HG03520 (cell line): ENCODE results near the gene SLK.

Experiments used
- ATAC-seq: cut with Tn5 transposase; IDR thresholded peaks from one replicate; pipeline ENCODE4 v1.9.1; 2021; ENCODE audit warnings: mild to moderate bottlenecking, moderate library complexity; ENCODE audit not compliant: unreplicated experiment

SLK gene

DNA sequence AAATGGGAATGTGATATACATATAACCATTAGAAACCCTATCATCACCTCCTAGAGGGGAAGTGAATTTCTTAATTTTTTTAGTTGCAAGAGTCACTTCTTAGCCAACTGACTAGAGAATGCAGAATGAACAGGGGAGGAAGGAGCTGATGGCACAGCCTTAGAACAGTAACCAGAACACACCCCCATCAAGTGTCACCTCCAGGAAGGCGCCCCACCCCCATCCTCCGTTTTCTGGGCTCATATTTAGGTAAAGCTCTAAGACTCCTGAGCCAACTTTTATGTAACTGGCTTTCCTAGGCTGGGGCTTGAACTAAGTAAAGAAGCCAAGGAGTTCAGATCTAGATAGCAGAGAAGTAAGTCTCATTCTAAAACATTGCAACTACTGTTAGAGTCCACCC lies 64.7 kb downstream of the SLK start:
- ATAC-seq: no peak

DNA sequence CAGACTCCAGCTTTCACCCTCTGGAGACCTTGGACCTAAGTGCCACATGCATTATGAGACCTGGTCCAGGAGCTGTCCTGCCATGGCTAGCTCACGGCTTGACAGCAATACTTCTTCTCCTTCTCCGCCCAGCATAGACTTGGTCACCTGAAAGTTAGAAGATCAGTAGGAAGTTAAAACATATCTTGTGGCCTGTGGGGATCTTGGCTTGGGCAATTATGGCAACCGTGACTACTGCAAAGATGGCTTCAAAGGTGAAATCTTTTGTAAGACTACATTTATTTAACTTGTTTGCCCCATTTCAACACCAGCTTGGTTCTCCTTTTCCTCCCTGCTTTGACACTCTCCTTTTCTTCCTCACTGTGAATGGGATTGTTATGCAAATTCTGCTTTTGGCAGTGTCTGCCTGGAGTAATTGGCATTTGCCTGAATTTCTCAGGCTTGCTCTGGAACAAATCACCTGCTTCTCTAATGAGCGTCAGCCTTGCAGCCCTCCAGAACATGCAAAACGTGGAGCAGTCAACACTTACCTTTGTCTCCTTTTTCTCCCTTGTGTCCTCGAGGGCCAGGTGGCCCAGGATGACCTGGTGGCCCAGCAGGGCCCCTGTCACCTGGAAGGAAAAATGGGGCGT lies 65.3 kb downstream of the SLK start:
- no peak for ATAC-seq

DNA sequence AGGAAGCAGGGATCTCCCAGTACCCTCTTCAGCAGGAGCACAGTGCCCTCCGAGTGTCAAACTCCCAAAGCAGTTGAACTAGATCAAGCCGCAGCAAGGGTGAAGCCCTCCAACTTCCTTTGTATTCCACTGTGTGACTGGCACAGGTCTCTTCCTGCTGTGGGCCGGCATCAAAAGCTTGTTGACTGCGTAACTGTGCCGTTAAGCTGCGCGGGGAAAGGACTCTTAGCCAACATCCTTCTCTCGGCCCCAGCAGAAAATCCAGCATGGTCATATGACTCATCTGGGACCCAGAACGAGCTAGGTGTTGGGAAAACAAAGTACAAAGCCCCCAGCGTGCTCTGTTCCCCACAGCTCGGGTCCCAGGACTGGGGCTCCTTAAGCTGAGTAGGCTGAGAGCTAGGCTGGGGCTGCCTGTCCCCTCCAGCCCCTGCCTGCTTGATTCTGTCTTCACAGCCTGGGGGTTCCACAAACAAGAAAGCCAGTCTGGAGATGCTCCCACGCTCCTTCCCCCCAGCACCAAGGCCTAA lies 66.5 kb downstream of the SLK start:
- no peak for ATAC-seq

DNA sequence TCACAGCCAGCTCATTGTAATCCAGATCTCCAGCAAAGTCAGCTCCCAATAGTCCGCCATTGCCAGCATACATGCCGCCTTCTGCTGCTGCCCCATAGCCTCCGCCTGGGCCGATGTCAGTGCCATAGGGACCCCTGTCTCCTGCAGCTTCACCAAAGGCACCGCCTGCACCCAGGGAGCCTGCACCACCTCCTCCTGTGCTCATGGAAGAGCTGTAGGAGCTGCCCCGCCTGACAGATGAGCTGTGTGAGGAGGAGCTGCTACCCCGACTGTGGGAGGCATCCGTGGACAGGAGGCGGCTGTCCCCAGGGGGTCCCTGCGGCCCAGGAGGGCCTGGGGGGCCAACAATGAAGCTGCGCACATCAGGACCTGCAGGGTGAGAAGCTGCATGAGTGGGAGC lies 67.0 kb downstream of the SLK start:
- ATAC-seq: no peak

DNA sequence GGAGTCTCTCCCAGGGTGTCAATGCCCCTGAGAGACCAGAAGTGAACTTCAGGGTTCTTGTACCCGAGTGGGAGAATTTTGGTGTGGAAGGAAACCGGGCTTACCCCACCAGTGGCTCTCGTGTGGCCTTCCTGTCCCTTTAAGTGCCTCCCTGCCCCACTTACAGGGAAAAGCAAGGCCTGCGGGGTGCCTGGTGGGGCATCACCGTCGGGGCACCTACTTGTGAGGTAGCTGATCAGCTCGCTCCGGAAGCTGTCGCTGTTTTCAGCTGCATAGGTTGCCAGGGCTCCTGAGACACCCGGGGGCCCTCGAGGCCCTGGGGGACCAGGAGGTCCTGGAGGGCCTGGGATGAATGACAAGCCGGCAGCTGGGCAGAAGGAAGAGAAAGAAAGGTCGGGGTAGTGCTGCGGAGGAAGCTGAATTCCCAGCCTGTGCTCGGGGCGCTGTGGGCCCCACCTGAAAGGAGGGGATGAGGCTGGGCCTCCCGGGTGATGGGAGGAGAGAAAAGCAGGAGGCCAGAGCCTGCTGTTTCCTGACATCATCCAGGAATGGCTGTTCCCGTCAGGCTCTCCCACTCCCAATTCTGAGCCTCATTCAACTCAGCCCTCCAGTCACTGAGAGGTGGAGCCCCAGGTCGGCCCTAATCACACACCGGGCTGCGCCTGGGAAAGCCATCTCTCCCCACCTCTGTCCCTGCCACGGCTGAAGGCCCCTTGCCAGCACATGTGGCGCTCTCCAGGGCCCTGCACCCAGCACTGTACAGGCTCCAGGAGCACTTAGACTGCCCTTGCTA lies 67.7 kb downstream of the SLK start:
- ATAC-seq: no peak

DNA sequence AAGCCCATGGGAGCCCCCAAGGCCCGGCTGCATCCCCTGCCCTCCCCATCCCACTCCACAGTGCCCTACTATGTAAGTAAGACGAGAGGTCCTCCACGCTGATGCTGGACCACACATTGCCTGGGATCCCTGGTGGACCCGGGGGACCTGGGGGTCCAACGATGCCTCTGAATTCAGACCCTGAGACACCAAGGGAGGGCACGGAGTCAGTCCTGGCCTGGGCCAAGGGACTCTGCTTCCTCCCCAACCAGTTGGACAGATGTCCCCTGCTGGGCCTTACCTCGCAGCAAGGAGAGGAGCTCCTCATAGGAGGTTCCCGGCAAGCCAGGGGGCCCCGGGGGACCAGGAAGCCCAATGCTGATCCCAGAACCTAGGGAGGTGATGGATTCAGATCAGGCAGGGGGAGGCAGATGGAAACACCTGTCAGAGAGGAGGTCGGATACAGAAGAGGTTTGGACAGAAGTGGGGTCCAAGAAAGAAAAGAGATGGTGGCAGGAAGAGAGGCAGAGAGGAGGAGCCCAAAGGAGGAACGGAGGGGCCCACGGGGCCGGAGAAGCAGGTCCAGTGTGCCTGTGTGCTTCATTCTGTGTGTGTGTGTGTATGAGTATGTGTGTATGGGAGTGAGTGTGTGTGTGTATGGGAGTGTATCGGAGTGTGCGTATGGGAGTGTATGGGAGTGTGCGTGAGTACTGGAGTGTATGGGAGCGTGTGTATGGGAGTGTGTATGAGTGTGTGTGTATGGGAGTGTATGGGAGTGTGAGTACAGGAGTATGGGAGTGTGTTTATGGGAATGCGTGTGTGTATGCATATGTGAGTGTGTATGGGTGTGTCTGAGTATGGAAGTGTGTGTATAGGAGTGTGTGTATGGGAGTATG lies 68.5 kb downstream of the SLK start:
- no peak for ATAC-seq

DNA sequence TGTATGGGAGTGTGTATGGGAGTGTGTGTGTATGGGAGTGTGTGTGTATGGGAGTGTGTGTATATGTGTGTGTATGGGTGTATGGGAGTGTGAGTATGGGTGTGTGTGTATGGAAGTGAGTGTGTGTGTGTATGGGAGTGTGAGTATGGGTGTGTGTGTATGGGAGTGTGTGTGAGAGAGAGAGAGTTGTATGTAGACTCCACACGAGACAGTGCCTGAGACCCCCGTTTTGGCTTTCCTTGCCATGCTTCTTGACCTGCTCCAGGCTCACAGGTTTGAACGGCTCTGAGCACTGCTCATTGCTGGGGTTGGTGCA lies 69.1 kb downstream of the SLK start:
- ATAC-seq: no peak

DNA sequence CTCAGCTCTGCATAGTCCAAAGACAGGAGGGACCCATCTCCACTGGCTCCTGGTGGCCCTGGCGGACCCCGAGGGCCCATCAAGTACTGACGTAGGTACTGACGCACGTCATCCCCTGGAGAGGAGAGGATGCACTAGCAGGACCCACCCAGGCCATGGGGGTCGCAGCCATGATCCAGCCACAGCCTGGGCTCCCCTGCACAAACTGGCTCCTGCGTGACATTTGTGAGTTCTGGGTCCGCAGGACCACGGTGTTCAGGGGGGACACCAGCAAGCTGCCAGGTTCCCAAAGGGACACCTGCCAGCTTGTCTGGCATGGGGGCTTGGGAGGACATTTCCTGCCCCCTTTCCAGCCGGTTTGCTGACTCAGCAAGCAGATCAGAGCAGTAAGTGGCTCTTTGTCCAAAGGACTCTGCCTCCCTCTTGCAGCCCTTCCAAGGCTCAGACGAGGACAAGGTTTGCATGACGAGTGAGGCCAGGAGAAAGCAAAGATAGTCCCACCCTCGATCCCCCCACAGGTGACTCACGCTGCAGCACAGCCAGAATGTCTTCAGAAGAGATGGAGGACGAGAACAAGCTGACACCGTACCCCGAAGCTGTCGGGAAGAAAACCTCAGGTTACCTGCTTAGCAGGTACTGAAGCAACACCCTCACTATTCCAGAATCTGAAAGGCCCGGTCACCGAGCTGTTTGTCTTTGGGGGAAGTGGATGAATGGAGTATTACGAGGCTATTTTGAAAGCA lies 69.7 kb downstream of the SLK start:
- ATAC-seq: no peak

DNA sequence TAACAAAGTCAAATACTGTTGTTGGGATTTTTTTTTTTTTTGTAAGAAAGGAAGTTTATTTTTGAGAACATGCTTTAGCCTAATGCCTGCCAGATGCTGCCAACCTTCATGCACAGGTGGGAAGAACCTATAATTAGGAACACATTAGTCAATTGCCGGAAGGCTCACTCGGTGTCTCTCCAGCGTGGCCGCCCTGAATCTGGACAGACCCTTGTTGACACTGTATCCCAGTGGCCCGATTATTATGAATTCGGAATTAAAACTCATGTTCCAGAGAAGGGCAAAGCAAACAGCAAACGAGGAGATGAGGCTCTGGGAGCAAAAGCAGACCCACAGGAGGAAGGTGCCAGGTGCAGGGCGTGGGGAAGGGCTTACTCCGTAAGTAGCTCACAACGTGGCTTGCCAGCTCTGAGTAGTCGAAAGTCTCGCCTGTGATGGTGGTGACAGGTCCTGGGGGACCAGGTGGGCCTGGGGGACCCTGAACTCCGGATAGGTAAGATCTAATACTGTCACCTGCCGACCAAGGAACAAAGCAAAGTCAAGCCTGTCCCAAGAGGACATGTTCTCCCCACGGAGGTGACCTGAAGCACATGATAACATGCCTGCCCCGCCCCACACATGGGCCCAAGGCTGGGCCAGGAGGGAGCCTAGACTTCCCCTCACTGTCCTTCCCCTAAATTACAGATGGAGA lies 70.5 kb downstream of the SLK start:
- no peak for ATAC-seq

DNA sequence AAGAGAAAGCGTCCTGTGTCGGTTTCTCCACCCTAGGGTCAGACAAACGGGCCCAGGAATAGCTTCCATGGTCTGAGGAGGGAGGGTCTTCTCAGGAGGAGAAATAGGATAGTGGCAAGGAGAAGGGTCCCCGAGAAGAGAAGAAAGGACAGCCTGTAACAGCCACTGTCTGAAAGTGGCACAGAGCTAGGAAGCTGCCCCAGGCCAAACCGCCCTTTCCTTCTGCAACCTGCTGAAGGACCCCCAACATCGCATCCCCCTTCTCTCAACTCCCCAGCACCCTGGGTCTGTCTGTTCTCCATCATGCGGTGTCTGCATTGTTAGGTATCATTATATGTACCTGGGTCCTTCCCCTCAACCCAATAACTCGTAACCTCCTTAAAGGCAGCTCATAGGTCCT lies 71.6 kb downstream of the SLK start:
- no peak for ATAC-seq

DNA sequence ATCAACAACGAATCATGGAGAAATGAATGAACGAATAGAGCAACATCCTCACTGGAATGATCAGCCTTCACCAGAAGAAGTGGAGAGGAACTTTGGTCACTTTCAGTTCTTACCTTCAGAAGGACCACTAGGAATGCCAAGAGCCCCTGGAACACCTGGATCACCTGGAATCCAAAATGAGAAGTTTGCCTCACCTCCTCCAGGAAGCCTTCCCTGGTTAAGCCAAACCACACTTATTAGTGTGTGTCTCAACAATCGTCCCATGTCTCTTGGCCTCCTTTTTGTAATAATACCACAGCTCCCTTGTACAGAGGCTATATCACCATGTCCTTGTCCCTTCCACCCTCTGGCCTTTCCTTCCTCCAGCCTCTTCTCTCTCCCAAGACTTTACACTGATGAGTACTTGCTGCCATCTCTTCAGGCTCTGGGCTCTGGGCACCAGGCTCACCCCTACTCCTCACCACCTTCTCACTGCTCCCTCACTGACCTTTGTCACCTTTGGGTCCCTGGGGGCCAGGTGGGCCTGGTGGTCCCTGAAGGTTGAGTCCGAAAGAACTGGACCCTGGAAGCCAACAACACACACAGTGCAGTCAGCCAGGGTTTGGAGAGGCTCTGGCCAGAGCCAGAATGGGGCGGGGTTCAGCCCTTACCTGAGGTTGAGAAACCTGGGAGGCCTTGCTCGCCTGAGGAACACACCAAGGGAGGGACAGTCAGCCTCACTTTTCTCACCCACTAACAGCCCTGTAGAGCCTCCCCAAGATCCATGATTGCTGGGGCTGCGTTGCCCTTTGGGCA lies 72.2 kb downstream of the SLK start:
- ATAC-seq: no peak

DNA sequence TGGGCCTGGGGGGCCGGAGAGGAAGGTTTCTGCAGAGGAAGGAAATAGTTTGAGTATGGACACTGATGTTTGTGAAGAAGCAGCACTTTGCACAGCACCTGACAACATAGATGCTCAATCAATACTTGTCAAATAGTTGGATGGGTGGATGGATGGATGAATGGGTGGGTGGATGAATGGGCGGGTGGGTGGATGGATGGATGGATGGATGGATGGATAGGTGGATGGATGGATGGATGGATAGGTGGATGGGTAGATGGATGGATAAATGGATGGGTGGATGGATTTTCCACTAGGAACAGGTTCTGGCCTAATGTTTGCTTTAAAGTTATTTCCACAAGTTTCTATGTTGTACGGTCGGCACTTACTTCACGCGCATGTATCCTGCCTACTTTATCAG lies 73.4 kb downstream of the SLK start:
- ATAC-seq: no peak

DNA sequence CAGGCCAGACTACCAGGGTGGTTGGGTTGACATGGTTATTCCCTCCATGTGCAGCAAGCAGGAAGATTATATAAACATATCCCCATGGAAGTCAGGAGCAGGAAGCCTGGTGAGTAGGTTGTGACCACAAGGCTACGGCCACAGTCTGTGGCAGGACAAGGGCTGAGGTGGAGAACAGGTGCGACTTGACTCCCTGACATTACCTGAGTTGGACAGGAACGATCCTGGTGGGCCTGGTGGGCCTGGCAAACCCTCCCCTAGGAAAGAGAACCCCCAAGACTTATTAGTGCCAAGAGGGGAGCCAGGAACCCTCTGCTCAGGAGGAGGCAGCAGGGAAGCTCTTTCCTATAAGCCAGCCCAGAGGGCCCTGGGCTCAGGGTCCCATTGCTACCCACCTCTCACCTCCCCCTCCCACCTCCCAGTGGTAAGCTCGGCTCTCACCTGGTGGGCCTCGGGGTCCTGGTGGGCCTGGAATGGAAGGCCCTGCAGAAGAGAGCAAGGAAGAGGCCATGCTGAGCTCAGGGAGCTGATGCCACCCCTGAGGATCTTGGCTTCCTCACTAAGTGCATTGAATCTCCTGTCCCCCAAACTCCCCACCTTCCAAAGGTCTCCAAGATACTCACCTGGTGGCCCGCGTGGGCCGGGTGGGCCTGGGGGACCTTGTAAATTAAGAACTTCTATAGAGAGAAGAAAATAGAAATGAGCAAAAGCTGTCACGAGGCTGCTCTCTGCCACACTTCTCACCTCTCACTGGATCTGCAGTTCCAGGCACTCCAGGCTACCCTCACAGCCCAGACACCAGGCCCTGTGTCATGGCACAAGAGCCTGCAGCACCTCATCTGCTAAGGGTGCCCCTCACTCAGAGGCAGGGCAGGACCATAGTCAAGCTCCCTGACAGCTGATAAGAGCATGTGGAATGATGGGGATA lies 74.2 kb downstream of the SLK start:
- ATAC-seq: no peak

DNA sequence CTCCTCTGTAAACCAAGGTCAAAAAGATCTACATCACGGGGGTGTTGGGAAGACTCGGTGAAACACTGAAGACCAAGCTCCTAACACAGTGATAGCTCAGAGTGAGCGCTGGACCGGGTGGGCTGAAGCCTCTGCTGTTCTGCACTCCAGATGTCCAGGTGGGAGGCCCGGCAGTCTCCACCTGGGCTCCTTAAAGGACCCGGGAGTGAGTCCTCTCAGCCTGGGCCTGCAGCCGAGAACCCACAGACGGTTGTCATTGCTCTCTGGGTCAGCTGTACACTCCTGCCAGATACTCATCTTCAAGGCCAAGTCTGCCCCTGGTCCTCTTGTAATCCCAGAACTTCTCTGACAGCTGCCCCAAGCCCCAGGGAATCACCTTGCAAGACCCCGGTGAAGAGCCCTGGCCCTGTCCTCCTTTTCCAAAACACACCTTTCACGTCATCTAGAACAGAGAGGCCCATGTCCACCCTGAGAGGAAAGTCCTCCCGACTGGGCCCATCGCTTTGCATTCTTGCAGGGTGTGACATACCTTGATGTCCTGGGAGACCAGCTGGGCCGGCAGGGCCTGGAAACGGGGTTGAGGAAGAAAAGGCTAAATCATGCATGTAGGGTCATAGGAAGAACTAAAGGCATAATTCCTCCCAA lies 75.1 kb downstream of the SLK start:
- ATAC-seq: no peak

DNA sequence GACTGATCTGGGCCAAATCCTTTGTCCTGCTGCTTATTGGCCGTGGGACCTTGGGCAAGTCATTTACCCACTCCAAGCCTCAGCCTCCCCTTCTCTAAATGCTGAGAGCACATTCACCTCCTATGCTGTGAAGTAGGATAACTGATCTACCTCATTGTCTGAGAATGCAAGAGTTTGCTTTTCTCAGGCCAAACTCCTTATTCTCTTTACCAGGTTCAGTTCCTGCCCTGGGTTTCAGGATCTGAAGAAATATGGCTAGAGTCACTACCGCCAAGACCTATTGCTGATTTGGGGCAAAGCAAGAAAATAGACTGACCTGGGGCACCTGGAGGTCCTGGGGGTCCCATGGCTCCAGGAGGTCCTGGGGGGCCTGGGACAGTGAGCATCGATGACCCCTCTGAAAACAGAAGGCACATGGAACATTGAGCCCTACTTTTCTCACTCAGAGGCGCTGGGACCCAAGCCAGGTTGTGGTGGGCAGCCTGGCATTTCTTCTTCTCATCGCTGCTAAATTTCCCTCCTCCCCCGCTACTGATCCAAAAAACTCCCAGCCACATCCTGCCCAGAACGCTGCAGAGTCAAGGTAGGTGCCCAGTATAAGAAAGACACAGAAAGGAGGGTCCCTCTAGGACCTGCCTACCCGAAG lies 76.4 kb downstream of the SLK start:
- ATAC-seq: no peak

DNA sequence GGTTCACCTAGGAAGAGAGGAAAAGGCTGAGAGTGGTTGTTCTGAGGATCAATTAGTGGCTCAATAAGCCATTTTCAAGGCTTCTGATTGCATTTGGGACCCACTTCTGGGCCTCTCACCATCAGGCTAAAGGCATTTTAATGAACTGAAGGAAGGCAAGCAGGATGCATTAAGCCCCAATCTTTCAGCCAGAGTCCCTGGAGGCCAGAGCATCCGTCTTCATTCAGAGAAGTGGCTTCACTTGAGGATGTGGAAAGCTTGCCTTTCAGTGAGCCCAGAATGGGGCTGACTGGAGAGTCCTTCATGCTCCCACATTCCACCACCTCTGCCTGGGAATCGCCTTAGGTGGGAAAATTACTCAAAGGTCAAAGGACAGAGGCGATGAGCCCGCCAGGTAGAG lies 76.9 kb downstream of the SLK start:
- ATAC-seq: no peak
